Muscle layer of colon (tissue), 2 donors: ENCODE results near the gene FNDC11.

ENCODE experiments used
- H3K27ac ChIP-seq: one replicate; pipeline ENCODE4 v1.7.0; 2013; ENCODE audit warnings: low read depth, mild to moderate bottlenecking, low read length, moderate library complexity
- H3K27me3 ChIP-seq, 2 donors: one replicate each; pipeline ENCODE4 v1.7.0; 2013; ENCODE audit warnings: low read length in 2 of 2, mild to moderate bottlenecking in 2 of 2; ENCODE audit not compliant: insufficient read depth in 2 of 2, control insufficient read depth in 1 of 2
- H3K36me3 ChIP-seq: one replicate; pipeline ENCODE4 v1.7.0; 2013; ENCODE audit warnings: mild to moderate bottlenecking, low read length; ENCODE audit not compliant: insufficient read depth
- H3K4me1 ChIP-seq: one replicate; pipeline ENCODE4 v1.7.0; 2013; ENCODE audit warnings: mild to moderate bottlenecking, low read length; ENCODE audit not compliant: insufficient read depth
- H3K4me3 ChIP-seq, 2 donors: one replicate each; pipeline ENCODE4 v1.7.0; 2013; ENCODE audit warnings: low read length in 2 of 2, low read depth in 1 of 2, mild to moderate bottlenecking in 1 of 2, moderate library complexity in 1 of 2
- H3K9ac ChIP-seq: one replicate; pipeline ENCODE4 v1.7.0; 2013; ENCODE audit warnings: low read length
- H3K9me3 ChIP-seq: one replicate; pipeline ENCODE4 v1.7.0; 2013; ENCODE audit warnings: mild to moderate bottlenecking, low read length
- donor health status: abdominal sarcoma.
- donor health status: Adenocarcinoma of cecum.

FNDC11 gene

DNA sequence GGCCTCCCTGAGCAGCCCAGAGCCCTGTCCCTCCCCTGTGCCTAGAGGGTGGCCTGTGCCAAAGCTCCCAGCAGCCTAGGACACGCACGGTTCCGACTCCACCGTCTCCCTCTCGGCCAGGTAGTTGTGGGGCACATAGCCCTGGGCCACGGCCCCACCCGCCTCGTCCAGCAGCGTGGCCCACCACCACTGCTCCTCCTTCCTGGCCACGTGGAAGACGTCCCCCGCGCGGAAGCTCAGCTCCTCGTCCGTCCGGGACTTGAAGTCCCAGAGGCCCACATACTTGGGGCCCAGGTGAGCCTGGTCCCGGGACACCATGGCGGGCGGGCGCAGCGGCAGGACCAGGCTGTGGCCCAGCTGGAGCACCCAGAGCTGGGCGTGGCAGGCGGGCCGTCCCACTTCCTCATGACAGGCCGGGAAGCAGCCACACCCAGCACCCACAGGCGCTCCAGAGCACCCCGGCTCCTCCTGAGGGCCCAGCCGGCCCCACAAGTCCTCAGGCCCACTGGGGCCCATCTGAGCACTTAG lies 16.9 kb upstream of the FNDC11 start, which contains the start of gene PTK6:
TSS of gene PTK6 (minus strand) at position 380 of the 528 bp plus-strand sequence. CDS start at position 318, 62 bp downstream.
- Histone ChIP-seq H3K9ac (no peak within 1 kb of the TSS), H3K9me3 (no peaks in the 10 kb centered on the region), H3K27me3 (peaks cover 0 to 41% of the 10 kb centered on the region in 2 donors), H3K36me3 (no peaks in the 10 kb centered on the region), H3K4me1 (no peaks in the 10 kb centered on the region), H3K27ac (no peak within 1 kb of the TSS), H3K4me3 (peak within 1 kb of the TSS in 1 of 2 donors; percentile 21)

DNA sequence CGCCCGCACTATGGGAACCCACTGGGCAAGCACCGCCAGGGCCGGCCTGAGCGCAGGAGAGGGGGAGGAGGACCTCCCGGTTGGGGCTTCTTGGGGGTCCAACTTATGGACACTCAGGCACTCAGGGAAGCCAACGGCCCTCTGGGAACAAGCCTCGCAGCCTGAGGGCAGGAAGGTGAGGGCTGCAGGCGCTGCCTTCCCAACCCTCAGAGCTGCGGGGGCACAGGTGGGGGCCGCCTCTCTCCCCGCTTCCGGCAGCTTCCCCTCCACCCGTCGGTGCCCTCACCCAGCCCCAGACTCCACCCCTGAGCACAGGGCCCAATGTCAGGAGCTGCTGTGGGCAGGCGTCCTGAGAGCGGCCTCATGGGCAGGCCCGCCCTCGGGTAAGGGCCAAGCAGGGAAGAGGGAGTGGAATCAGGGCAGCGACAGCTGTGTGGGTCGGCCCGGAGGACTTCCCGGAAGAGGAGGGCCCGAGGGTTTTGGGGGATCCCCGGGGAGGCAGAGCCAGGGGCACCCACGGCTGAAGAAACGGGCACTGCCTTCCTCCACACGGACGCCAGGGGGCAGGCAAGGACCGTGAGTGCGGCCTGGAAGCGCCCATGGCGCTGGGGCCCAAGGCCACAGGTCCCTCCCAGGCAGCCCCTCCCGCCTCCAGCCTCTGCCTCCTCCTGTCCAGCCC lies 16.3 kb upstream of the FNDC11 start:
- no peak overlapping the region for H3K9ac ChIP-seq

DNA sequence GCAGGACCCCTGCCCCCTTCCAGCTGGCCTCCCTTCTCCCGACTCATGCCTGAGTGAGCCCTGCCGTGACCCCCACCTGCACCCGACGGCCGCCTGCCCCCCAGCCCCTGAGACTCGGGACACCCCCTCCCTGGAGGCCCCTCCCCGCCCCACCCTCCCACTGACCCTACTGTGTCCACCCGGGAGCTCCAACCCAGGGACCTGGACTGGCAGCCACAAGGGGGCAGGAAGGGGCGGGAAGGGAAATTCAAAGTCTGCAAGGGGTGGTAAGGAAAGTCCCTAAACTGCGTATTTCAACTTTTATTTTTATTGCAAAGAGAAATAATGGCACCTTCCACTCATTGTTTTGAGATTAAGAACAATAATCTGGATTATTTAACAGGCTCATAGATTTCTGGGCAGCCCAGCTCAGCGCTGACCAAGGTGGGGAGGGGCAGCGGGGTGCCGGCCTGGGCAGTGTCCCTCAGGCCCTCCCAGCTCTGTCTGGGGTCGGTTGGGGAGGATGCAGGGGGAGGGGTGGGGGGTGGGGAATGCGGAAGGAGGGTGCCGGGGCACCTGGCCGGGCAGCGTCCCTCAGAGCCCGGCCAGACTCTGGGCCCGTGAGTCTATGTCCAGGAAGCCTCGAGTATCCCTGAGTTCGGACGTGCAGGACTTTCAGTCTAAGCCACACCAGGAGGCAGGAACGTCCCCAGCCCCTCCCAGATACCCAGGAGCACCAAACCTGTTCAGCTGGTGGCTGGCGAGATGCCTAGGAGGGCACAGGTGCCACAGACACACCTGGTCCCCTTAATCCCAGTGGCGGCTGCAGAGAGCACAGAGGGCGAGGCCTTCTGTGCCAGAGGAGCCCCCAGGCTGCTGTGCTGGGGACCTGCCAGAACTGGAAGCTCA lies 15.5 kb upstream of the FNDC11 start:
- H3K27ac ChIP-seq = no peak overlapping the region
- no peaks in the 10 kb centered on the region for H3K4me1 ChIP-seq
- no peaks in the 10 kb centered on the region for H3K36me3 ChIP-seq
- peaks cover 0 to 33% of the 10 kb centered on the region in 2 donors for H3K27me3 ChIP-seq
- no peaks in the 10 kb centered on the region for H3K9me3 ChIP-seq
- H3K9ac ChIP-seq = no peak overlapping the region
- peak overlapping the region in 1 of 2 donors; percentile 21 for H3K4me3 ChIP-seq

More for the DNA sequence above, 16.3 kb upstream of the FNDC11 start:
- Histone ChIP-seq H3K27me3 (peaks cover 0 to 36% of the 10 kb centered on the region in 2 donors), H3K9me3 (no peaks in the 10 kb centered on the region), H3K4me3 (peak overlapping the region in 1 of 2 donors; percentile 21), H3K27ac (no peak overlapping the region), H3K4me1 (no peaks in the 10 kb centered on the region), H3K36me3 (no peaks in the 10 kb centered on the region)

DNA sequence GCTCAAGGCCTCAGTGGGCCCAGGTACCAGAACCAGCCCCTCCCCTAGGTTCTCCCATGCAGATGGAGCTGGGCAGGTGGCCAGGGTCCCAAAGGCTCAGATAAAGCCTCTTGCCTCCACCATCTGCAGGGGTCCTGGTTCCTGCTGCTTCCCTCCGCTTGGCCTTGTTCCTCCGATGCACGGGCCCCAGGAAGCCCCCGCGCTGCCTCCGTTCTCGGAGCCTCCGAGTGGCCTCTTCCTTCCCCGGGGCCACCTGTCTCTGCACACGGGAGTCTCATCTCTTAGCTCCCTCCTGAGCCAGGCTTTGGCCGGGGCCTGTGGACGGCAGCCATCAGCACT lies 14.9 kb upstream of the FNDC11 start:
- Histone ChIP-seq H3K27ac (no peak overlapping the region), H3K9ac (no peak overlapping the region), H3K36me3 (no peaks in the 10 kb centered on the region), H3K27me3 (peaks cover 0 to 27% of the 10 kb centered on the region in 2 donors), H3K9me3 (no peaks in the 10 kb centered on the region), H3K4me3 (no peak overlapping the region), H3K4me1 (no peaks in the 10 kb centered on the region)

DNA sequence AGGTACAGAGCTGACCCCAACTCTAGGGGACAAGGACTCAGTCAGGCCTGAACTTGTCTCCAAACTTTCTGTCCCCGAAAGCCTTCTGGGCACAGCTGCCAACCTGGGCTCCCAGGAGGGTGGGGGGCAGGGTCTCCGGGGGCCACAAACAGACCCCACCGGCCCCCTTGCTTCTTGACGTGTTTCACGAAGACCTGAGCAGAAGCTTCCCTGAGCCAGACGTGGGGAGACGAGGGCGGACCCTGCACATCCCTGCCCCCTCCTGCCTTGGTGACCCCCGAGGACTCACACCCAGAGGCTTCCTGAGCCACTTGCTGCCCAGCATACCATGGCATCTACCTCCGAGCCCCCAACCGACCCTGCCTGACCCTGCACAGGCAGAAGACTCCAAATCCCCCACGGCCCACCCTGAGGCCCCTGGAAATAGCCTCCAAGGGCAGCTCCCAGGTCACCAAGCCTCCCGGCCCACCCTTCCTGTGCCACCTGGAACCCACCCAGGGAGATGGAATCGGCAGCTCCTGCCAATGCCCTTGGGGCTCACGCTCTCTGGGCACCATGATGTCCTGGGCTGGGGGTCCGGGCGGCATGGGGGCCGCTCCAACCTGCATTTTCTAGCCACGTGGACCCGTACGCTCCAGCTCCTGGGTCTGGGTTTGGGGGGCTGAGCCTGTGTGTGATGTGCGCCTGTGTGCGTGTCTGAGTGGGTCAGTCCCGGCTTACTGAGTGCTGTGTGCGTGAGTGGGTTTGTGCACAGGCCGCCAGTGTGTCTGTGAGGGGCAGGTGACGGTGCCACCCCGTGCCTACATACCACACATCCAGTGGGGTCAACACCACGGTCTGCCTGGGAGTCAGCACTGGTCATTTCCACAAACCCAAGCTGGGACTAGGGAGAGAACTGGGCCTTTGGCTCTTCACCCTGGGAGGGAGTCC lies 14.3 kb upstream of the FNDC11 start:
- H3K27me3 ChIP-seq = peaks cover 0 to 20% of the 10 kb centered on the region in 2 donors
- H3K27ac ChIP-seq = no peak overlapping the region
- no peaks in the 10 kb centered on the region for H3K36me3 ChIP-seq
- H3K4me3 ChIP-seq = no peak overlapping the region
- no peaks in the 10 kb centered on the region for H3K4me1 ChIP-seq
- H3K9me3 ChIP-seq = no peaks in the 10 kb centered on the region
- no peak overlapping the region for H3K9ac ChIP-seq

DNA sequence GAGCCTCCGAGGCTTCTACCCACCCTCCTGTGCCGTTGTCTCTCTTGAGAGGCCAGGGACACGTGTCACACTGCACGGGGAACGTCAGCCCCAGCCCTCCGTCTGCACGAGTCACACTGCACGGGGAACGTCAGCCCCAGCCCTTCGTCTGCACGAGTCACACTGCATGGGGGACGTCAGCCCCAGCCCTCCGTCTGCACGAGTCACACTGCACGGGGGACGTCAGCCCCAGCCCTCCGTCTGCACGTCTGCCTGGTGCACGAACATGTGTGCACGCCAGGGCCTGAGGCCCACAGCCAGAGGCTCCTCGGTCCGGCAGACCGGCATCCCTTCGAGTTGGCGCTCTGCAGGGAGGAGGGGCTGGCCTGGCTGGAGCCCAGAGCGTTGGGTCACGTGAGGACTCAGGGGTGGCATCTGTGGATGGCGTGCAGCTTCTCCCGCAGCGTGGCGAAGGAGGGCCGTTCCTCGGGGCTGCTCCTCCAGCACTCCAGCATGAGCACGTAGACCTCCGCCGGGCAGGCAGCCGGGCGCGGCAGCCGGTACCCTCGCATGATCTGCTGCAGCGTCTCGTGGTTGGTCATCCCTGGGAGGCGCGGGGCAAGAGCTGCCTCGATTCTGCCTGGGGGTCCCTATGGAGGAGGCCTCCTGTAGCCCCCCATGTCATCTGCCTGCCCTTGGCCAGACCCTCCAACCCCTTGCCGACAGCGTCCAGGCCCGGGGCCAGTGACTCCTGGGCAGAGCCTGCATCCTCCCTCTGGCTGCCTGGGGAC lies 13.4 kb upstream of the FNDC11 start:
- Histone ChIP-seq H3K4me3 (no peak overlapping the region), H3K9ac (no peak overlapping the region), H3K27ac (no peak overlapping the region), H3K36me3 (no peaks in the 10 kb centered on the region), H3K4me1 (no peaks in the 10 kb centered on the region), H3K27me3 (peaks cover 0 to 13% of the 10 kb centered on the region in 2 donors), H3K9me3 (no peaks in the 10 kb centered on the region)

DNA sequence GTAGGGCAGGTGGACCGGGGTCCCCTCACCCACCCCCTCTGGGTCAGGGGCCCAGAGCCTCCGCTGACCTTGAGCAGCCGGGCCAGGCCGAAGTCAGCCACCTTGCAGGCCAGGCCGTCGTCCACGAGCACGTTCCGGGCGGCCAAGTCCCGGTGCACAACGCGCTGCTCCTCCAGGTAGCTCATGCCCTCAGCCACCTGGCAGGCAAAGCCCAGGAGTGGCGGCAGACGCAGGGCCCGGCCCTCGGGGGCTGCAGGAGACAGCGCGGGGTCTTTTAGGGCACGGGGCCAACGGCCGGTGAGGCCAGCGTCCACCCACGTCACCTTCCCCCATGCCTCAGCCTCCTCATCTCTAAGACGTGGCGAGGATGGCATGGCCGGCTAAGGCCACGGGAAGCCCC lies 12.6 kb upstream of the FNDC11 start:
- Histone ChIP-seq H3K9me3 (no peaks in the 10 kb centered on the region), H3K27ac (no peak overlapping the region), H3K4me3 (no peak overlapping the region), H3K27me3 (peaks cover 0 to 17% of the 10 kb centered on the region in 2 donors), H3K4me1 (no peaks in the 10 kb centered on the region), H3K36me3 (no peaks in the 10 kb centered on the region), H3K9ac (no peak overlapping the region)

DNA sequence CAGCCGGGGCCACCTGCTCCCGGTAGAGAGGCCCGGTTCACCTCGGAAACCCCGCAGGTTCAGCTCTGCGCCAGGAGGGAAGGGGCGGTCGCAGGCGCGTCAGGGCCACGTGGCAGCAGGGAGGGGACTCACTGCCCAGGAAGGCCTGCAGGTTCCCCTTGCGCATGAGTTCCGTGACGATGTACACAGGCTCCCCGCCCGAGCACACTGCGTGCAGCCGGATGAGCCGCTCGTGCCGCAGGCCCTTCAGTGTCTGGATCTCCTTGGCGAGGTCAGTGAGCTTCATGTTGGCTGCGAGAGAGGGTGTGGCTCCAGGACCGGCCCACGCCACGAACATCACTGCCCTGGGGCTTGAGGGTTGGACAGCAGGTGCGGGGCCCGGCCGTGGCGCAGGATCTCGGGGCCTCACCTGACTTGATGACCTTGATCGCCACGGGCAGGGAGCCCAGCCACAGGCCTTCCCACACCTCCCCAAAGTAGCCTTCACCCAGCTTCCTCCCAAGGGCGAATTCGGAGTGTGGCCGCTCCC lies 11.9 kb upstream of the FNDC11 start:
- H3K4me3 ChIP-seq = no peak overlapping the region
- H3K27ac ChIP-seq = no peak overlapping the region
- peaks cover 0 to 19% of the 10 kb centered on the region in 2 donors for H3K27me3 ChIP-seq
- H3K9ac ChIP-seq = no peak overlapping the region
- no peaks in the 10 kb centered on the region for H3K9me3 ChIP-seq
- H3K4me1 ChIP-seq = no peaks in the 10 kb centered on the region
- no peaks in the 10 kb centered on the region for H3K36me3 ChIP-seq

DNA sequence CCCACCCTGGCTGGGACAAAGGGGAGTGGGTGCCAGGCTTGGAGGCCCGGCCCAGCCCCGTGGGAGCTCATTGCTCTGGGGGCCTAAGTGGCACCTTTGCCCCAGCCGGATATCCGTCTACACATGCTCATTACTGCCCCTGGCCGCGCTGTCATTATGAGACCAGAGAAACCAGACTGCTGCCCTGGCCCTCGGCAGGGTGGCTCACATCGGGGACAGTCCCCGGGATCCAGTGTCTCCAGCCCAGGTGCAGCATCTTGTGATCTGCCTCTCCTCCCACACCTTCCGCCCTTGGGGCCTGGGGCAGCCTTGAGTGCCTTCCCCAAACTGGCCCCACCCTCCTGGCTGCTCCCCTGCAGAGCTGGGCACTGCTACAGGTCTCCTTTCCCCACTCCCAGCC lies 11.3 kb upstream of the FNDC11 start:
- peaks cover 0 to 19% of the 10 kb centered on the region in 2 donors for H3K27me3 ChIP-seq

DNA sequence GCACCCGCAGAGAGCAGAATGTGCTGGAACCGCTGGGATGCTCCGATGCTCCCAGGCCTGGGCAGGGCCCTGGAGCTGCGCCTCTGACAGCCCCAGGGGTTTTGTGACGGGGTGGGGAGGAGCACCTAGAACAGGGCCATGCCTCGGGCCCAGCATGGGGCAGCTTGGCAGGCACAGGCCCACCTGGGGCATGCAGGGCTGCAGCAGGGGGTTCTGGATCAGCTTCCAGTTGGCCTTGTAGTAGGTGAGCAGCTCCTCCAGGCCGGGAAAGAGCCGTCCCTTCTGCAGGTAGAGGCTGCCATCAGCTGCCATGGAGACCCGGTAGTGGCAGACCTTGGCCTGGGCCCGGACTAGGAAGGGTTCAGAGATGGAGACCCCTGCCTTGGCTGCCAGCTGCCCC lies 10.8 kb upstream of the FNDC11 start:
- Histone ChIP-seq H3K4me3 (no peak overlapping the region), H3K9me3 (no peaks in the 10 kb centered on the region), H3K4me1 (no peaks in the 10 kb centered on the region), H3K27me3 (peaks cover 0 to 22% of the 10 kb centered on the region in 2 donors), H3K9ac (no peak overlapping the region), H3K36me3 (no peaks in the 10 kb centered on the region), H3K27ac (no peak overlapping the region)

More for the DNA sequence above, 11.3 kb upstream of the FNDC11 start:
- H3K27ac ChIP-seq = no peak overlapping the region
- no peak overlapping the region for H3K9ac ChIP-seq
- H3K36me3 ChIP-seq = no peaks in the 10 kb centered on the region
- H3K9me3 ChIP-seq = no peaks in the 10 kb centered on the region
- H3K4me3 ChIP-seq = no peak overlapping the region
- H3K4me1 ChIP-seq = no peaks in the 10 kb centered on the region
